ENCODE data around the gene MMP1. TPM values are rescaled to one million over a fixed set of nuclear protein-coding genes. Genes with fewer than 3 reads are reported as not detected.

The MMP1 gene
- total and polyA plus RNA-seq, 2 of the 4 experiments (the other 2 are of a cell fraction) = 166 to 245 TPM

DNA sequence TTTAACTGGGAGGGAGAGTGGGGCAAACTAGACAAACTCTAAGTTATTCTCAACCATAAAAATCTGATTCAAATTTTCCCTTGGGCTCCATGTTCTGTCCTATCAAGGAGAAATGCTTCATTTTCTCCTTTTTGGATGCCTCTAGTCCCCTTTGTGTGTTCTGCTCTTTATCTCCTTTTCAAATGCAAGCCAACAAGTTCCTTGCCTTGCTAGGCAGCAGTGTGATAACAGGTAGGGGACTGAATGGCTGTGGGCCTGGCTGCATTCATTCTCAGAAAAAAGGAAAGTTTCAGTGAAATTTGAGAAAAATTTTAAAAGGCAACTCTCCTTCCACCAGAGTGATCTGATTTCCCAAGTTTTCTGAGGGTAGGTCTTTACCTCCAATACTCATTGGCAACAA, 46.3 kb downstream of the MMP1 start:
- Histone ChIP-seq H3K9me3 (ENCODE audit: control insufficient read depth, insufficient read depth, low read length) (no peaks in the 10 kb centered on the region), H3K4me3 (ENCODE audit: insufficient read depth, low read depth, low read length) (no peak overlapping the region), H3K23ac (ENCODE audit: low read depth, low read length) (no peak overlapping the region), H3K9me1 (ENCODE audit: insufficient read depth, low read length) (no peaks in the 10 kb centered on the region), H3K56ac (ENCODE audit: extremely low read depth, insufficient read depth, low read length) (no peak overlapping the region), H3K27me3 (ENCODE audit: control insufficient read depth, insufficient read depth, low read length) (peaks cover 32% of the 10 kb centered on the region), H3K4me1 (ENCODE audit: control insufficient read depth, insufficient read depth, low read length) (no peaks in the 10 kb centered on the region), H2AK9ac (replicated peaks; ENCODE audit: low read depth, low read length, poor library complexity) (no peak overlapping the region), H3K79me1 (ENCODE audit: low read depth in 1 of 2, low read length in 2 of 2) (no peaks in the 10 kb centered on the region), H2BK15ac (ENCODE audit: low read depth, low read length) (no peak overlapping the region), H3K4me2 (ENCODE audit: low read depth, low read length) (no peak overlapping the region), H3K9ac (ENCODE audit: low read depth, low read length) (no peak overlapping the region), H4K5ac (ENCODE audit: low read depth, low read length) (no peak overlapping the region), H2BK20ac (ENCODE audit: low read depth, low read length) (no peak overlapping the region), H2BK5ac (ENCODE audit: low read depth, low read length, poor library complexity, severe bottlenecking) (no peak overlapping the region), H3K36me3 (ENCODE audit: control insufficient read depth, insufficient read depth, low read length) (no peaks in the 10 kb centered on the region), H2AK5ac (ENCODE audit: low read depth, low read length) (no peak overlapping the region), H3K4ac (ENCODE audit: low read depth, low read length) (no peak overlapping the region), H3K14ac (replicated peaks; ENCODE audit: low read depth, low read length) (no peak overlapping the region), H4K91ac (ENCODE audit: insufficient read depth, low read depth, low read length) (no peak overlapping the region), H4K8ac (ENCODE audit: low read depth in 2 of 2, low read length in 2 of 2) (no peak overlapping the region), H3K27ac (ENCODE audit: insufficient read depth, low read length) (no peak overlapping the region), H4K20me1 (ENCODE audit: insufficient read depth, low read length) (no peaks in the 10 kb centered on the region), H2BK120ac (ENCODE audit: low read depth, low read length) (no peak overlapping the region), H3K18ac (ENCODE audit: low read depth, low read length) (no peak overlapping the region), H2AFZ (replicated peaks; ENCODE audit: low read length, poor library complexity) (no peak overlapping the region)
- intact Hi-C loops (cut with micrococcal nuclease) (no loop called here), dilution Hi-C loops (cut with HindIII; ENCODE audit: low sequenced_read_pairs, unreplicated experiment) (no loop called here), in situ Hi-C loops (cut with MboI; ENCODE audit: low sequenced_read_pairs) (no loop called here)
- CTCF ChIA-PET = no interaction called here
- no TSS peak for BruUV-seq (replicated peaks)
- ATAC-seq (ENCODE audit: low read depth) = no peak
- TF ChIP-seq CEBPB (IDR thresholded peaks at IDR 0.05; ENCODE audit: low read depth, low read length) (no peak), MXI1 (IDR thresholded peaks at IDR 0.05; ENCODE audit: borderline replicate concordance, low read depth, low read length) (no peak), CHD1 (IDR thresholded peaks at IDR 0.05; ENCODE audit: low read depth, low read length) (no peak), RAD21 (IDR thresholded peaks at IDR 0.05; ENCODE audit: low read length) (no peak)
- TF ChIP-seq, protein P1, sequence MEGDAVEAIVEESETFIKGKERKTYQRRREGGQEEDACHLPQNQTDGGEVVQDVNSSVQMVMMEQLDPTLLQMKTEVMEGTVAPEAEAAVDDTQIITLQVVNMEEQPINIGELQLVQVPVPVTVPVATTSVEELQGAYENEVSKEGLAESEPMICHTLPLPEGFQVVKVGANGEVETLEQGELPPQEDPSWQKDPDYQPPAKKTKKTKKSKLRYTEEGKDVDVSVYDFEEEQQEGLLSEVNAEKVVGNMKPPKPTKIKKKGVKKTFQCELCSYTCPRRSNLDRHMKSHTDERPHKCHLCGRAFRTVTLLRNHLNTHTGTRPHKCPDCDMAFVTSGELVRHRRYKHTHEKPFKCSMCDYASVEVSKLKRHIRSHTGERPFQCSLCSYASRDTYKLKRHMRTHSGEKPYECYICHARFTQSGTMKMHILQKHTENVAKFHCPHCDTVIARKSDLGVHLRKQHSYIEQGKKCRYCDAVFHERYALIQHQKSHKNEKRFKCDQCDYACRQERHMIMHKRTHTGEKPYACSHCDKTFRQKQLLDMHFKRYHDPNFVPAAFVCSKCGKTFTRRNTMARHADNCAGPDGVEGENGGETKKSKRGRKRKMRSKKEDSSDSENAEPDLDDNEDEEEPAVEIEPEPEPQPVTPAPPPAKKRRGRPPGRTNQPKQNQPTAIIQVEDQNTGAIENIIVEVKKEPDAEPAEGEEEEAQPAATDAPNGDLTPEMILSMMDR (conservative IDR thresholded peaks at IDR 0.05; ENCODE audit: low read depth, low read length) = no peak
- DNase-seq = no peak
- POLR2A ChIA-PET (ENCODE audit: unreplicated experiment) = no interaction called here

All from IMR-90 (cell line).